ENCODE measurements around the gene DEAF1. TPM values are rescaled to one million over a fixed set of nuclear protein-coding genes. Genes with fewer than 3 reads are reported as not detected.
"Not testable (repeated sequence)": the region's sequence is repeated elsewhere in the genome, so short reads cannot be mapped to it uniquely, and the experiment has no call there.

DEAF1 gene
- total RNA-seq, 4 donors from 2014 or later, result 37.0 to 60.6 (median 43.7) TPM

DNA sequence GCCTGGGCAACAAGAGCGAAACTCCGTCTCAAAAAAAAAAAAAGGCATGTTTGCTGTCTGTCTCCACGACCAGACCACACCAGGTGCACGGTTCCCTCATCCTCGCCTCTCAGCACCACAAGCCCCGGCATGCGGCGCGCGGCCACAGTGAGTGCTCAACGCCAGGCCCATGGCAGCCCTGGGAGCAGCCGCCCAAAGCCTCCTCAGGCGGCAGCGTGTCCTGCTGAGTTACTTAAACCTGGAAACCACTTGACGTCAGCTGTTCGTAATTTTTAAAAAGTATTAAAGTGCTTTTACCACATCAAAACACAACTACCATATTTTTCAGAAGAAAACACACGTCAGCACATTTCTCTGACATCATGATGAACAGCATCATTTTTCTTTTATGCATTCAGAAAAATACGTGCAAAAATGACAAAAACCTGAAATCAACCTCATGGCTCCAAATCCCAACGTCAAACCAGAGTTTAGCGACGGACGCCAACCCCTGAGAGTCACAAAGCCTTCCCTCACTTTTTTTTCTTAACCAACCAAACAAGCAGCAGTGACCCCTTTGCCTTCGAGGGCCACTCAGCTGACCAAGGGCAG lies 2.1 kb downstream of the DEAF1 start:
- no peak for TF ChIP-seq POLR2A (IDR thresholded peaks at IDR 0.05)
- TF ChIP-seq POLR2AphosphoS5 (IDR thresholded peaks at IDR 0.05), result no peak
- TF ChIP-seq EP300 (IDR thresholded peaks at IDR 0.05), result no peak
- TF ChIP-seq, protein P1, sequence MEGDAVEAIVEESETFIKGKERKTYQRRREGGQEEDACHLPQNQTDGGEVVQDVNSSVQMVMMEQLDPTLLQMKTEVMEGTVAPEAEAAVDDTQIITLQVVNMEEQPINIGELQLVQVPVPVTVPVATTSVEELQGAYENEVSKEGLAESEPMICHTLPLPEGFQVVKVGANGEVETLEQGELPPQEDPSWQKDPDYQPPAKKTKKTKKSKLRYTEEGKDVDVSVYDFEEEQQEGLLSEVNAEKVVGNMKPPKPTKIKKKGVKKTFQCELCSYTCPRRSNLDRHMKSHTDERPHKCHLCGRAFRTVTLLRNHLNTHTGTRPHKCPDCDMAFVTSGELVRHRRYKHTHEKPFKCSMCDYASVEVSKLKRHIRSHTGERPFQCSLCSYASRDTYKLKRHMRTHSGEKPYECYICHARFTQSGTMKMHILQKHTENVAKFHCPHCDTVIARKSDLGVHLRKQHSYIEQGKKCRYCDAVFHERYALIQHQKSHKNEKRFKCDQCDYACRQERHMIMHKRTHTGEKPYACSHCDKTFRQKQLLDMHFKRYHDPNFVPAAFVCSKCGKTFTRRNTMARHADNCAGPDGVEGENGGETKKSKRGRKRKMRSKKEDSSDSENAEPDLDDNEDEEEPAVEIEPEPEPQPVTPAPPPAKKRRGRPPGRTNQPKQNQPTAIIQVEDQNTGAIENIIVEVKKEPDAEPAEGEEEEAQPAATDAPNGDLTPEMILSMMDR (IDR thresholded peaks at IDR 0.05), result no peak
- Histone ChIP-seq H3K27me3 (no peaks in the 10 kb centered on the region), H3K27ac (peak overlapping the region; percentile 67), H3K4me3 (peak overlapping the region; percentile 89), H3K9me3 (no peaks in the 10 kb centered on the region), H3K36me3 (peaks cover 17% of the 10 kb centered on the region), H3K4me1 (peaks cover 52% of the 10 kb centered on the region)
- no peak for DNase-seq (ENCODE audit: low spot score in 2 of 2)
- WGBS, result 31% methylated on average over 22 of the region's 23 CpGs

DNA sequence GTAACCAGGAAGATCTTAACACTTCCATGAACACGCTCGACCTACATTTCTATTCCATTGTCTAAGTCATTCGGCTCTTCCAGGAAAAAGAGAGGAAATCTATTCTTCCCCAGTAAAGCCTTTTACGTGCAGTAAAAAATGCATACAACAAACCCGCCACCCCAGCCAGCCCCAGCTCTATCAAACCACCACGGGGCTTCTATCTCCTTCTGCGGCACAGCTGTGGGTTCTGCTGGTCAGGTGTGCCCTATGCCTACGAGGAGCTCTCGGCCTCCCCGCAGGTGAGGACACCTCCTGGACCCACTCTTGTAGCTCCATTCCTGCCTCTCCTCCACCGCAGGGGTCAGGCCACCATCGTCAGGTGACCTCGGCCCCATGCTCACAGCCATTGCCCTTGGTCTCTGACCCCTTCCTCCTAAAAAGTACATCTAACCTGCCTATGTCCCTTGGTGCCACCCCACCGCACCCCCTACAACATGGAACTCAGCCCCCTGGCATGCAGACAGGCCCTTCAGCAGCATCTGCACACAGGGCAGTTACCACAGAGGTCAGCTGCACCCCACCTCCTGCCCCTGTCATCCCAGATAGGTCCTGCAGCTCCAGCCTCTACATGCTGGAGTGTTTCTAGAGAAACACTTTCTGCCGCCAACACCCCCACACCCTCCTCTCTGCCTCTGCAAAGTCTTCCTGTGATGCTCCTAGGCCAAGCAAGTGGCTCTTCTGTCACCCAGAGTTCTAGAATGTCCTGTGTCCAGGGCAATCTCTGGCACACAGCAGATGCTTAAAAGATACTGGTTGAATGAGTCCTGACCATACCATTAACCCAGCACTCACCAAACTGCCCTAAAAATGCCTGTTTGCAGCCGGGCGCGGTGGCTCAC lies 3.1 kb downstream of the DEAF1 start:
- Histone ChIP-seq H3K27ac (no peak overlapping the region), H3K27me3 (no peaks in the 10 kb centered on the region), H3K36me3 (peaks cover 25% of the 10 kb centered on the region), H3K4me3 (no peak overlapping the region), H3K4me1 (peaks cover 42% of the 10 kb centered on the region), H3K9me3 (no peaks in the 10 kb centered on the region)
- TF ChIP-seq POLR2A (IDR thresholded peaks at IDR 0.05), result no peak
- DNase-seq (ENCODE audit: low spot score in 2 of 2), result no peak
- WGBS, result 88% methylated on average over 18 of the region's 18 CpGs

DNA sequence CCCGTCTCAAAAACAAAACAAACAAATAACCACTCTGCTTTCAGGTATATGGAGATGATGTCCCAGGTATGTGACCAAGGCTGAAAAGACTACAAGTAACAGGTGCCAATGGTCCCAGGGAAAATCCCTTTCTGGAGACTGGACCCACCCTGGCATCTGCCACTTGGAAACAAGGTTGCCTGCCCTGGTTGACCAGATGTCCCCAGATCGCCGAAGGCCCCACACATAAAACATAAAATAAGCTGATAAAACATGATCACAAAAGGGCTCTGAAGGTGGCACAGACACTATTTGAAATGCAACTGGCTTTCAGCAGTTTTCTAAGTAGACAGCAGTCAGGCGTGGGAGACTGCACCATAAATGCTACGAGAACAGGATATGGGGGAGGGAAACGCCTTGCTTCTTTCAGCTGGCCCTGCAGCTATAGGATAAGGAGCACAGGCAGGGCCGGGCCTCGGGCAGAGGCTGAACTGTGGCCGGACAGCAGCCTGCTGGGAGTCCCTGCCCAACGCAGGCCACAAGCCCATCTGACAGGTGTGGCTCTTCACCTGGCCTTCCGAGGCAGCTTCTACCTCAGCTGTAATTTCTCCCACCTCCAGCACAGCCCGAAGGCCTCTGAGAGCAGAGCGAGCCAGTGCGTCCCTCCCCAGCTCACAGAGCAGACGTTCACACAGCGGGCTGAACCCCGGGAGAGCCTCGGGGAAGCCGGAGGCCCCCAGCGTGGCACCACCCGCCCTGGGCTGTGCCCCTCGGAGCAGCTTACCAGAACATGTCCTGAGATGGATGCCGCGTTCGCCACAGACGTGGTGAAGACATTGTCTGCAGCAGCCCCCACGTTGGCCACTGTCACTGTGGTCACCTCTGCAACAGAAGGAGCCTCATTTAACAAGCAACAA lies 4.0 kb downstream of the DEAF1 start:
- H3K4me3 ChIP-seq, result no peak overlapping the region
- H3K9me3 ChIP-seq, result no peaks in the 10 kb centered on the region
- H3K27me3 ChIP-seq, result no peaks in the 10 kb centered on the region
- TF ChIP-seq EP300 (IDR thresholded peaks at IDR 0.05), result no peak
- TF ChIP-seq, protein P1 (IDR thresholded peaks at IDR 0.05), result no peak
- no peak for TF ChIP-seq POLR2AphosphoS5 (IDR thresholded peaks at IDR 0.05)
- TF ChIP-seq POLR2A (IDR thresholded peaks at IDR 0.05), result no peak
- H3K27ac ChIP-seq, result no peak overlapping the region
- no peak for DNase-seq (ENCODE audit: low spot score in 2 of 2)
- peaks cover 34% of the 10 kb centered on the region for H3K36me3 ChIP-seq
- H3K4me1 ChIP-seq, result peaks cover 34% of the 10 kb centered on the region
- WGBS, result 86% methylated on average over 15 of the region's 27 CpGs

DNA sequence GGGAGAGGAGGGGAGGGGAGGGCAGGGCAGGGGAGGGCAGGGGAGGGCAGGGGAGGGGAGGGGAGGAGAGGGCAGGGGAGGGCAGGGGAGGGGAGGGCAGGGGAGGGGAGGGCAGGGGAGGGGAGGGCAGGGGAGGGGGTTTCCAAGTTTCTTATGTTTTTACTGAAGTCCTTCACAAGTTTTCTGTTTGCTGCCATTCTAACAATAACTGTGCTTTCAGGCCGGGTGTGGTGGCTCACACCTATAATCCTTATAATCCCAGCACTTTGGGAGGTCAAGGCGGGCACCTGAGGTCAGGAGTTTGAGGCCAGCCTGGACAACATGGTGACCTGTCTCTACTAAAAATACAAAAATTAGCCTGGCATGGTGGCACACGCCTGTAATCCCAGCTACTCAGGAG lies 4.8 kb downstream of the DEAF1 start:
- peaks cover 34% of the 10 kb centered on the region for H3K4me1 ChIP-seq
- WGBS, result 100% methylated on average over 3 of the region's 3 CpGs
- not testable (repeated sequence) for H3K27ac ChIP-seq; H3K9me3 ChIP-seq; DNase-seq (ENCODE audit: low spot score in 2 of 2); H3K4me3 ChIP-seq; H3K27me3 ChIP-seq
- peaks cover 41% of the 10 kb centered on the region for H3K36me3 ChIP-seq

DNA sequence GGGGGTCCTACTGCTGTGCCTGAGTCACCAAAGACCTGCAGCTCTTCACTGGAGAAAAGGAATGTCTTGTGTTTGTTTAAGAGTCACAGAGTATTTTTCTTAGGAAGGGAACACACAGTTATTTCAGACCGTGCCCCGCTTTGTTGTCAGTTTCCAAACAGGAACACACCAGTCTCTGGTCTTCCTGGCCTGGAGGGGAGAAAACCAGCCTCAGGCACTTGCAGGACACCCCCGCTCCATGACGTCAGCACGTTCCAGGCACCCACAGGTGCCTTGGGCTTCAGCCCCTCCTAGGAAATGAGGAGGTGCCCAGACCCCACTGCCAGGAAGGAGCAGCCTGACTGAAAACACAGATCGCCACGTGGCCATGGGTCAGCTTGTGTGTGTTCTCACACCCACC lies 5.4 kb downstream of the DEAF1 start:
- Histone ChIP-seq H3K36me3 (peaks cover 46% of the 10 kb centered on the region), H3K27me3 (no peaks in the 10 kb centered on the region), H3K27ac (no peak overlapping the region), H3K9me3 (no peaks in the 10 kb centered on the region), H3K4me1 (peaks cover 33% of the 10 kb centered on the region), H3K4me3 (no peak overlapping the region)
- WGBS, result 90% methylated on average over 5 of the region's 7 CpGs
- DNase-seq (ENCODE audit: low spot score in 2 of 2), result no peak
- no peak for TF ChIP-seq POLR2A (IDR thresholded peaks at IDR 0.05)
- TF ChIP-seq POLR2AphosphoS5 (IDR thresholded peaks at IDR 0.05), result no peak
- TF ChIP-seq, protein P1 (IDR thresholded peaks at IDR 0.05), result no peak
- TF ChIP-seq EP300 (IDR thresholded peaks at IDR 0.05), result no peak

Data from suprapubic skin (tissue), 4 donors.